Gastroesophageal sphincter (tissue), 3 donors: Measurements from ENCODE around the gene KLHL11.

Experiments used
- CTCF ChIP-seq, 4 experiments: fragments of 200-600 bp in 2 of 4; fragments of 450-650 bp in 2 of 4; sonication (generic) in 1 of 4; IDR thresholded peaks; one replicate each; pipeline ENCODE4 v1.5.1; 2017 to 2019; ENCODE audit warnings: antibody characterized with exemption in 4 of 4, mild to moderate bottlenecking in 2 of 4, moderate library complexity in 2 of 4
- EP300 ChIP-seq: sonication (generic); formaldehyde crosslinking; IDR thresholded peaks from one replicate; pipeline ENCODE4 v1.6.1; 2017; ENCODE audit warnings: antibody characterized with exemption, mild to moderate bottlenecking
- POLR2A ChIP-seq, 2 donors: fragments of 450-650 bp; IDR thresholded peaks; one replicate each; pipeline ENCODE4 v1.6.1; 2017; ENCODE audit warnings: antibody characterized with exemption in 2 of 2, mild to moderate bottlenecking in 2 of 2, moderate library complexity in 1 of 2
- POLR2AphosphoS5 ChIP-seq: sonication (generic); formaldehyde crosslinking; IDR thresholded peaks from one replicate; pipeline ENCODE4 v1.6.1; 2017; ENCODE audit warnings: antibody characterized with exemption

GRCh38 chr17:41822216-41823140 lies 42.7 kb downstream of the KLHL11 start:
- TF ChIP-seq POLR2AphosphoS5: no peak
- TF ChIP-seq CTCF (IDR thresholded peaks at IDR 0.05): no peak
- no peak for TF ChIP-seq POLR2A (IDR thresholded peaks at IDR 0.05)
- no peak for TF ChIP-seq EP300
